ENCODE results near the gene JAKMIP2.
"Not testable (repeated sequence)": the region's sequence is repeated elsewhere in the genome, so short reads cannot be mapped to it uniquely, and the experiment has no call there.

JAKMIP2 gene

DNA sequence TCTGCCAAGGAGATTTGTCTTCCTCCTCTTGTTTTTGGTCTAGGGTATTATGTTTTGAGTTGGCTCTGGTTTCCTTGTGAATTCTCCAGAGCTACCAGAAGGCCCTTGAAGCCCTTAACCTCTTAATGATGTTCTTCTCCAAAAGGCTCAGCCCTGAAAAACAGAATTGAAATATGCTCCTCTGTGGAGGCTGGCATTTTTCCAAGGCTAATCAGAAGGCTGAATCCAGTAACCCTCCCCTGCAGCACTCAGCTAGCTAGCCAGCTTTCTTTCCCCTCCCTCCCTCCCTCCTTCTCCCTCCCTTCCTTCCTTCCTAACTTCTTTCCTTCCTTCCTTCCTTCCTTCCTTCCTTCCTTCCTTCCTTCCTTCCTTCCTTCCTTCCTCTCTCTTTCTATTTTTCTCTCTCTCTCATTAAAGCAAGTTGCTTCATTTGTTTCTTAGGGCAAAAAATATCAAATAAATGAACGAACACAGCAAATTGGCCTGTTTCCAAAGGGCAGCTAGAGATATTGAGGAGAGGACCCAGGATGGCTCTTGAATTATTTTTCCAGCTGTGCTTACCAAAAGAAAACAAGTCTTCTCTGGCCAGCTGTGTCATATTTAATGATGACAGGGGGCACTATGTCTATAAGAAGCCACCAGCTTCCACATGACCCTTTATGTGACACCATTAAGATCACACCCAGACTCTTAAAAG is 38.7 kb downstream of the JAKMIP2 start:
- DNase-seq, result no peak

DNA sequence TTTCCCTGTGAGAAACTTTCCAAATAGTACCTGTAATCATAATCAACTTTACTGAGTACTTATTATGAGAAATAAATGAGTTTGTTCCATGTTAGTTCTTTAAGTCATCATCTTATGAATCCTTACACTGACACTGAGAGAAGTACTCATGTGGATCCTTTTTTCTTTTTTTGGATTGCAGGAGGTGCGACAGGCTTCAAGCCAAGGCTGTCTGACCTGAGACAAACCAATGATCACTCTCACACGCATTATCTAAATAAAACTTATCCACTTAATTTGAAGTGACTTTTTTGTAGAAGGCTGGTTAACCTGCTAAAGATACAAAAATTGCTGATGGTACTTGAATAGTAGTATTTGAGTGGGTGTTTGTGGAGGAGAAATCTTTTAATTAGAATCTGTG is 39.5 kb downstream of the JAKMIP2 start:
- no peak for DNase-seq

DNA sequence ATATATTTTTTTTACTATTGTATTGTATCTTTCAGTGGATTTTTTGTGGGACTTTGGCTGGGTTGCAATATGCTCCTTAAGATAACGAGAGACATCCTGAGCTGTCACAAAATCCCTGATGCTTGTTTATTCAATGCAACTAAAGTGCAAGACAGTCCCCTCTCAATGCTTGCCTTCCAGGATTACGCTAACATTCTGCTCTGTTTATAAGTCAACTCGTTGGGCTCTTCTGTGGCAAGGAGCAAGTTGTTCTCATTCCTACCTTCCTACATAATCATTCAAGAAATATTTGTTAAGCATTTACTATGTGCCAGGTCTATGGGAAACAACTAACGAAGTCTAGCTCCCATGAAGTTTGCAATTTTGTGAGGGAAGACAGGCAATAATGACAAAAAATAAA is 40.4 kb downstream of the JAKMIP2 start:
- no peak for DNase-seq

DNA sequence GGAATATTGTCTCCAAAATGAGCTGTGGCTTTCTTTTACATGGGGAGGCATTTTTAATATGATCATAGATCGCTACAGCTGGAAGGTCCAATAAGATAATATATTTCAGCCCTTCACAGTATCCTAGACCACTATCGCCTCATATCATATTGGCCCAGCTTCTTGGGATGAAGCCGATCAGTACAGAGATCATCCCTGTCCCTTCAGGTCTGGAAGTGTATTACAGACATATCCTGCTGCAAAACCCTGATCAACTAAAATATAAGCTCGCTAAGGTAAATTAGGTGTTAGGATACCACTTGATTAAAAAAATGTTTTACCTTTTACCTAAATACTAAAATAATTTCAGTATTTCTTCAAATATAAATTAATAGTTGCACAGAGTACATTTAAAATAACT is 41.7 kb downstream of the JAKMIP2 start:
- no peak for DNase-seq

DNA sequence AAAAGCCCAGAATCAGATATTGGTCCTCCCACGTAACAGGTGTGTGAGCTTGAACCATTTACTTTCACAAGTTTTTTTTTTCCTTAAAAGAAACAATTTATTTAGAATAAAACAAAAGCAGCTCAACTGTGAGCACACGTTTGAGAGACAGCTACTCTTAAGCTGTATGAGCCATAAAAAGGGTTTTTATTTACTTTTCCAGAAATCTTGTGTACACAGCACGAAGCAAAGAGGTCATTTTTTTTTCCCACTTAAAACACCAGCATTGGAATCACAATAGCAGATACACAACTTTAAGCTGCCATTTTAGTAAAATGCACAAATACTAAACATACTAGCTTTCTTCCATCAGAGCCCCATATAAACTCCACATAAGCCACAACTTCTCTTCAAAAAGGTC is 44.6 kb downstream of the JAKMIP2 start:
- DNase-seq, result no peak

DNA sequence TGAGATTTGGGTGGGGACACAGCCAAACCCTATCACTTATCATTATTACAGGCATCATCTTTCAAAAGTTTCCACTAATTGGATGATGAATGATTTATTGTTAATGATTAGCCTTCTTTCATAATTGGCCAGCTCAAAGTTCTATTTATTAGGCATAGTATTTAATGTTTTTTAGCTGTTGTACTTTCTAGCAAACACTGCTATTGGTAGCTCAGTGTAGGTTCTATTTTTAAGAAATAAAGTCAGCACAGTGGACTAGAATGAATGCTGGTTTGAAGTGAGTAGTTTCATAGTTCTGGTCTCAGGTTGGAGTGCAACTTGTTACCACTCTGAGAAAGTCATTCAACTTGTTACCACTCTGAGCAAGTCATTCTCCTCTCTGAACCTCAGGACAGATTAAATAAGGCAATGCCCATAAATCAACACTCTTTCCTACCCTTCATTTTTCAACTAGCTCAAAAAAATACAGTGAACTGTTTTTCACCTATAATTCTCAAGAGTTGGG is 46.9 kb downstream of the JAKMIP2 start:
- DNase-seq, result no peak

DNA sequence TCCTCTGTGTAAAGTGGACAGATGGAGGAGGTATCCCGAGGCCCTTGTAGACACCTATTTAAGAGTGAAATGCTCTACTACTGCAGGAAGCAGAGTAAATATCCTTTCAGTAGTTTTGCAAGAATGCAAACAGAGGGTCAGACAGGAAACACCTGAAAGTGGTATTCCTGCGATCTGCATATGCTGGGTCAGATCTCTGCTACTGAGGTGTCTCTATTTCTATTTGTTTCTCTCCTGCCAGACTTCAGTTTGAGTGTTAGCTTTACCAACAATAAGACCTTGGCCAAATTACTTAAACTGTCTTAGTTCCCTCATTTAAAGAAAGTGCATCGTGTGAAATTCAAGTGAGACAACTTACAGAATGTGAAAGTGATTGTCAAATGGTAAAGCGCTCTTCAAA is 47.6 kb downstream of the JAKMIP2 start:
- no peak for DNase-seq

DNA sequence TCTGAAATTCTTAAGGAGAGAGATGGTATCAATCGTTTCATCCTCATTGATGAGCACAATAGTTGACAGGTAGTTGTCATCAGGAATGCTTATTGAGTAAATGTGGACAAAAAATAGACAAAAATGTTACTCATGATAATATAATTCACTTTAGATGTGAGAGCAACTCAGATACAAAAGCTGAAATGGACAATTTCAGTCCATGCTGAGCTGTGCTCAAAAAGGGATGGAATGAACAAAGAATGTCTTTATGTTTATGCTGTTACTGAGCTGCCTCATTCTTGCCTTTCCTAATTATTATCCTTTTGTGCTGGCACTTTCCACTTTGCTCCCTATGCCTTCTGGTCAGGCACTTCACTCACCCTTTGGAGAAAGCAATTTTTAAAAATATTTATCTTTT is 49.5 kb downstream of the JAKMIP2 start:
- DNase-seq, result no peak

DNA sequence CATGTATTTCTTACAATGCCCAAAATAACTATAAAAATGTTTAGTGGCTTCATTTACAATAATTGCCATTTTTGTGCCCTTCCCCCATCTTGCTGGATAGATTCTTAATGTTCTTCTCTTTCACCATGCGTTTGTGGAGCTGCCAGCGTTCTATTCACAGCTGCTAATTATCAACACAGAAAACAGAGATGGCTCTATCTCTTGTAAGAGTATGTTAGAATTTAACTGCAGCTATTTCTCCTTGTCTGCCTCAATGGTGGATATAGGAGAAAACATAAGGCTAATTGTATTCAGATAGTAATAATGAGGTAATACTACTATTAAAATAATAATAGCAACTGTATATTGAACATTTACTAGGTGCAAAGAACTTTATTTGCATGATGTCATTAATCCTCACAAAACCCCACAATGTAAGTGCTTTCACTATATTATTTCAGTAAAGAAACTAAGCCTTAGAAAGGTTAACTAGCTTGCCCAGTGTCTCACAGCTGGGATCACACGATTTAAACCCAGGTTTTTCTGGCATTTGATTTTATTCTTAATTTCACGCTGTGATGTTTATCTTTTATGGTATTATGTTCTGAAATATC is 50.1 kb downstream of the JAKMIP2 start:
- DNase-seq, result no peak

DNA sequence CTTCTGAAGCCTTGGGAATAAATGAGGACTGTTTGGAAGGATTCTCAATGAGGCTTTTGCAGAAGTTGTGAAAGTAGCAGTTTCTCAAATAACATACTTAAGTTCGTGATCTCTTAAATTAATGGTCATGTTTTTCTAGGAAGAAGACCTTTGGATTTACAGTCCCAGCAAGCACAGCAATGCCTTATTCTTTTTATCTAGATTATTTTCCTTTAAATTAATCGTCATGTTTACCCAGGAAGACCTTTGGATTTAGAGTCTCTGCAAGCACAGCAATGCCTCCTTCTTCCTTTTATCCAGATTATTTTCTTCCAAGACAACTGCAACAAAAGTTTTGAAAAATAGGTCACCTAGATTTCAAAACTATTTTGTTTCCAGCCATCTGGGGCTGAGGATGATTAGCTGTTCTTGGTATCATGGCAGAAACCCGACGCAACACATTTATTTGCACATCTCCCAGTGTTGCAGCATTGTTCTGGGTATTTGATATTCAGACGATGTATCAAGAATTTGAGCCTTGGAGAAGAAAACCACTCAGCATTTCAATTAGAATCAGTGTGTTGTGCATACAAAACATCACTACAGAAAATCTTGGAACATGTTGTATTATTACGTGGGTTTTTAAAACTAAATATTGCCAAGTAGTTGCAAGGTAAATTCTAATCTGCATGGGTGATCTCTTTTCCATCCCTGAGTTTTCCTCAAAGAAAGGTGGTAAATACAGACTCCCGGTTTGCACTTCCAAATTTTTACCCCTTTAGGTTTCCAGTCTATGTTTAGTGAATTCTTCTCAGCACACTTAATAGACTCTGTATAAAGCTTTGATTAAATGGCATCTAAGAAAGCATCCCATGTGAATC is 50.9 kb downstream of the JAKMIP2 start:
- DNase-seq, result no peak

DNA sequence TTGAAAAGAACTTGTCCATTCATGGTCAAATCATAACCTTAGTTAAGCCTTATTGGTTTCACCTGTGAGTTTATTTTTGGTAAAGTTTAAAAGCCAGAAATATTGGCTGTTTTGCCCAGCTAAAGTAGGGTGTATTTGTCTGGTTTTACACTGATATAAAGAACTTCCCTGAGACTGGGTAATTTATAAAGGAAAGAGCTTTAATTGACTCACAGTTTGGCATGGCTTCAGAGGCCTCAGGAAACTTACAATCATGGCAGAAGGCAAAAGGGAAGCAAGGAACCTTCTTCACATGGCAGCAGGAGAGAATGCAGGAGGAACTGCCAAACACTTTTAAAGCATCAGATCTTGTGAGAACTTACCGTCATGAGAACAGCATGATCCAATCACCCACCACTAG is 55.3 kb downstream of the JAKMIP2 start:
- no peak for DNase-seq

DNA sequence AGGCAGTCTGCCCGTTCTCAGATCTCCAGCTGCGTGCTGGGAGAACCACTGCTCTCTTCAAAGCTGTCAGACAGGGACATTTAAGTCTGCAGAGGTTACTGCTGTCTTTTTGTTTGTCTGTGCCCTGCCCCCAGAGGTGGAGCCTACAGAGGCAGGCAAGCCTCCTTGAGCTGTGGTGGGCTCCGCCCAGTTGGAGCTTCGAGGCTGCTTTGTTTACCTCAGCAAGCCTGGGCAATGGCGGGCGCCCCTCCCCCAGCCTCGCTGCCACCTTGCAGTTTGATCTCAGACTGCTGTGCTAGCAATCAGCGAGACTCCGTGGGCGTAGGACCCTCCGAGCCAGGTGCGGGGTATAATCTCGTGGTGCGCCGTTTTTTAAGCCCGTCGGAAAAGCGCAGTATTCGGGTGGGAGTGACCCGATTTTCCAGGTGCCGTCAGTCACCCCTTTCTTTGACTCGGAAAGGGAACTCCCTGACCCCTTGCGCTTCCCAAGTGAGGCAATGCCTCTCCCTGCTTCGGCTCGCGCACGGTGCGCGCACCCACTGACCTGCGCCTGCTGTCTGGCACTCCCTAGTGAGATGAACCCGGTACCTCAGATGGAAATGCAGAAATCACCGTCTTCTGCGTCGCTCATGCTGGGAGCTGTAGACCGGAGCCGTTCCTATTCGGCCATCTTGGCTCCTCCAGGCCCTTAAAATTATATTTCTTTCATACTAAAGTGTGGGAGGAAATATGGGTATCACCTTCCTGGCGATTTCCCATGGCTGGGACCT is 61.2 kb downstream of the JAKMIP2 start:
- DNase-seq, result not testable (repeated sequence)

DNA sequence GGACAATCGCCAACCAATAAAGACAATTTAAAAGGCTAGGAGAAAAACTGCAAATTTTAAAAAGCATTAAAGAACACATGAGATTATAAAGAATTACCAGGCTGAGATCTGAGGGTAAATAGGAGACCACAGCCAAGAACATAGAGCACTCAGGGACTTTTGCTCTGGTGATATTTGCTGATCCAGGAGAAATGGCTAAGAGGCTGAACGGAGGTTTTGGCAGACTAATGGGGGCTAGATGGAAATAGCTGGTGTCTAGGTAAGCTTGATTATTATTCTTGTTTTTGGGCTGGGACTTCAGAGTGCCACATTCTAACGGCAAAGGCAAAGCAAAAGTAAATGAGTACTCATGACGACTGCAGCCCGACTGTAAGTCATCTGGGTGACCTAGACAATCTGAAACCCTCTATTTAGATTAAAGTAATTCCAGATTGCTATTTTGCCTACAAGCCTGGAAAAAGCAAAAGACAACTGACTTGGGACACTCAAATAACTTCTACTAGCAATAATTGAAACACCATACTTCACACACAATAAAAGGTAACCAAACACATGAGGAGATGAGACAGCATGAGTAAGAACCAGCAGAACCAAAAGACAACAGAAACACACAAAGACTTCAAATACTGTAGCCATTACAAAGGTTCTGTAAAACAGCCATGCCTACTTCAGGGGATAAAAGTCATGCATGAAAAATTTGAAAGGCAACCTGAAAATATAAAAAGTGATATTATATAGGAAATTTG is 68.8 kb downstream of the JAKMIP2 start:
- no peak for DNase-seq

DNA sequence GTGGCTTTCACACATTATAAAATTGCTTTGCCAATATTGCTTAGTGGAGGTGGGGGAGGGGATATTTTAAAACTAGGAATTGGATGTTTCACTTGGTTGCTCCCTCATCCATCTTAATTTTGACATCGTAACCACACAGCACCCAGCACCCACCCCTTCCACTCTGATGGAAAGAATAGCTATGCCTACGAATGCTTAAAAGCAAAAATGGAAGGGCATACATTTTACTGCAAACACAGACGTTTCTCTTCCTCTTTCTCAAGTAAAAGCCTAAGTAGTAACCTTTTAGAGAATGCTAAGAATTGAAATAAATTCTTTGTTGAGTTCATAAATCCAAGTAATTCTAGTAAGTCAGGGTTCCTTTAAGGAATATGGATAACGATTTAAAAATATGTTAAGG is 69.9 kb downstream of the JAKMIP2 start:
- no peak for DNase-seq

DNA sequence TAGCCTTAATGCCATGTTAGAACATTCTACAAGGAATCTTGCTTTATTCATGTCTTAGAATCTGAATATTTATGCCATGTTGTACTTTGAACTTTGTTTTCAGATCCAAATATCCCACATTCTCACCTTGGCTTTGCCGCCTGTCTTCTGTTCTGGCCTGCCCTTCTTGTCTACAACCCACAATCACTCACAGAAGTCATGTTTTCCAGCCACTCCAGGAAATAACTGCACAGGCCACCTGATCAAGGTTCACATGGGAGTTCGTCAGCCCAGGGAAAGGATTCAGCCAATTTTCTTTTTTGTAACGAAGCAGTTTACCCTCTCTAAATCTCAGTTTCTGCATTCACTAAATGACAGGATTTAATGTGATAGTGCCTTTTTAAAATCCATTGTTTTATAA is 70.5 kb downstream of the JAKMIP2 start:
- DNase-seq, result no peak

DNA sequence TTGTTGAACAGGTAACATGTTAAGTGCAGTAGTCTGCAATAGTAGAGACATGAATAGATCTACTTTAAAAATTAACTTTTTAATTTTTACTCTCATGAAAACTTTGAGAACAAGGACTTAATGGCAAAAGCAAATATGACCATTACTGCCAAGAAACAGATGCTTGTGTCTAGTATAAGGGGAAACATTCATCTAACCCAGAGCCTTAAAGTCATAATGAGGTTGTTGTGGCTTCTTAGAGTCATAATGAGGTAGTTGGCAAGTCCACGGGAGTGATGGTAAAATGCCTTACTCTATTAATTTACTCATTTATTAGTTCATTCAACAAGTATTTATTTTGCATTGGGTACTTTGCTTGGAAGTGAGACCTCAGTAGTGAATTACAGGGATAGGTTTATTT is 71.5 kb downstream of the JAKMIP2 start:
- no peak for DNase-seq

DNA sequence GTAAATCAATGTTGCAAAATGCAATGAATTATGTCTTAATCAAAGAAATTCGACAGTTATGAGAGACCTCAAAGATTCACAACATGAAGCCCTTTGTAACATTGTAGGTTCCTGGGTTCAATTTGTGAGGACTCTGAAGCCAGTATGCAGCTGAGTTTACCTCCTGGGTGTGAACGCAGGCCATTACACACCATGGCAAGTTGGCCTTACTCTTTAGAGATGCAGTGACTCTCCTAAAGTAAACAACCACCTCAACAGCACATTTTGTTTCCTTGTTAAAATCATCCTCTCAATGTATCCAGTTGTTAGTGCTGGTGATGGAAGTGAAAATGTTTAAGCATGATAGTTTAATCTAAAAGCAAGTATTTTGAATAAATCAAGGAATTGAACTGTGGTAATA is 73.8 kb downstream of the JAKMIP2 start:
- DNase-seq, result no peak

DNA sequence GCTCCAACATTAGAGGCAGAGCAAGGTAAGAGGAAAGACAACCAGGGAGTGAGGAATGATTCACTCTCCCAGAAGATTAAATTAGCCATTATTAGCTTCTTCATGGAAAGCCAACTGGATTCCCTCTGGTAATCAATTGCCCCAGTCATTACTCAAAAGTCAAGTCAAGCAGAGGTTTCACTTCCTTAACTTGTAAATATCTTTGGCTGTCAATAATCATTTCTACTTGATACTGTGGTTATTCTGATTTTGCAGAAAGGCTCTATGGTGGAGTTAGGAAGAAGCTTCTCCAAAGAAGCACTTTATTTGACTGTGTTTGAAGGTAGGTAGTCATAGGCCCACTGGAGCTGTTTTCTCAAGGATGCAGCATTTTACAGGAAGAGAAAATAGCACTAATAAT is 78.0 kb downstream of the JAKMIP2 start:
- no peak for DNase-seq

DNA sequence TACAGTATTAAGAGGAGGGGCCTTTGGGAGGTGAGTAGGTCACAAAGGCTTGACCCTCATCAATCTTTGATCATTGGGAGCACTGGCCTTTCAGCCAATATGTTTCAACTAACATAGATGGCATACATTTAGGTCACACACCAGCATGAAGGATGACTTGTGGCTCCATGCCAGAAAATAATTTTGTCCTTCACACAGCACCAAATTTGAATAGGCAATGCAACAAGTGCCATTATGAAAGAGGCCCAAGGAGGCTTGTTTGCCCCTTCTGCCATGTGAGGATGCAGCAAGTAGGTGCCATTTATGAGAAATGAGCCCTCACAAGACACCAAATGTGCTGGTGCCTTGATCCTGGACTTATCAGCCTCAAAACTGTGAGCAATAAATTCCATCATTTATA is 81.1 kb downstream of the JAKMIP2 start:
- DNase-seq, result no peak

DNA sequence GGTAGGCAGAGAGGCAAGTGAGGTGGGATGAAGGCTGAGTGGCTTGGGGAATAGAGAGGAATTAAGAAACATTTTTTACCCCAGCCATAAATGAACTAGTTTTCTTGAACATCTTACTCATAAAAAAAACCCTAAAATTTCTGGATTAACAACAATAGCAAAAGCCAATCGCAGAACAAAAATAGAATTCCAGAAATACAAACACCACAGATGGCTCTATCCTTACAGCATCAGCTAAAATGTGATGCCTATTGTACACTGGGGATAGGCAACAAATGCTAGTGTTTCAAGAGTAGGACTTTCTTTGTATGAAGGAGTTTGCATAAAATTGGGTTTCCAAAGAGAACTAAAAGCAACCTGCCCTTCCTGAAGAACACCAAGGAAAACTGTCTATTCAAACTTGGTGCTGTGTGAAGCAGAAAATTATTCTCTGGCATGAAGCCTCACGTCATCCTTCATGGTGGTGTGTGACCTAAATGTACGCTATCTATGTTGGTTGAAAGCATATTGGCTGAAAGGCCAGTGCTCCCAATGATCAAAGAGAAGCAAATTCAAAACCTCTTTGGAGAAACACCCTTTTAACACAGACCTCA is 82.9 kb downstream of the JAKMIP2 start:
- no peak for DNase-seq

DNA sequence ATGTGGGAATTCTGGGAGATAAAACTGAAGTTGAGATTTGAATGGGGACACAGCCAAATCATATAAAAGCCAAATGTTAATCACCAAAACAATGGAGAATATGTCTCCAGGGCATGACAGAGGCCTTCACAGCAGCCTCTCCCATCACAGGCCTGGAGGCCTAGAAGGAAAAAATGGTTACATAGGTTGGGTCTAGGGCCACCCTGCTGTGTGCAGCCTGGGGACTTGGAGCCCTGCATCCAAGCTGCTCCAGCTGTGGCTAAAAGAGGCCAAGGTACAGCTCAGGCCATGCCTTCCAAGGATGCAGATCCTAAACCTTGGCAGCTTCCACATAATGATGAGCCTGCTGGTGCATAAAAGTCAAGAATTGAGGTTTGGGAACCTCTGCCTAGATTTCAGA is 85.1 kb downstream of the JAKMIP2 start:
- no peak for DNase-seq

DNA sequence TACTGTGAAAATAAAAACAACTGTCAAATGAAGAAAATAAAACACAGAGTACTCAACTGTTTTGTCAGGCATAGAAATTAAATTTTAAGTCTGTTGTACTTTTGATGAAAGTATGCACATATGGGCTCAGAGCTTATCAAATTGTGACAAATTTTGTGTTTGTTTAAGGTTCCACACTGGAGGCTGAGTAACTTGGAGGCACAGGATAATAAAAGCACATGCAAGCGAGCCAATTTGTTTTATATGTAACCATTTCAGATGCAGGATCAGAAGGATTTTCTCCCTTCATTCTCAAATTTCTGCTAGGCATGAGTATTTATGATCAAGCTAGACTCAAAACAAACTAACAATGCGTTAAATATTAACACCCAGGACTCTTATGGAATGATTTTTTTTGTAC is 87.8 kb downstream of the JAKMIP2 start:
- DNase-seq, result no peak
